NCI-H128 (cell line): Measurements from ENCODE around the gene ACOT13.
"Not testable (repeated sequence)": the region's sequence is repeated elsewhere in the genome, so short reads cannot be mapped to it uniquely, and the experiment has no call there.

Source experiments
- DNase-seq: peaks from one replicate; lab custom pipeline; 2025; ENCODE audit not compliant: unreplicated experiment; lab: John Stamatoyannopoulos, UW

The ACOT13 gene

DNA sequence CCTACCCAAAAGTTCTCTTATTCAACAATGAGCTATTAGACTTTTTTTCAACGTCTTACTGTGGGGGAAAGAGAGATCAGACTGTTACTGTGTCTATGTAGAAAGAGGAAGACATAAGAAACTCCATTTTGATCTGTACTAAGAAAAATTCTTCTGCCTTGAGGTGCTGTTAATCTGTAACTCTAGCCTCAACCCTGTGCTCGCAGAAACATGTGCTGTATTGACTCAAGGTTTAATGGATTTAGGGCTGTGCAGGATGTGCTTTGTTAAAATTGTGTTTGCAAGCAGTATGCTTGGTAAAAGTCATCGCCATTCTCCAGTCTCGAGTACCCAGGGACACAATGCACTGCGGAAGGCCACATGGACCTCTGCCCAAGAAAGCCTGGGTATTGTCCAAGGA is 5.1 kb upstream of the ACOT13 start:
- DNase-seq, result not testable (repeated sequence)

DNA sequence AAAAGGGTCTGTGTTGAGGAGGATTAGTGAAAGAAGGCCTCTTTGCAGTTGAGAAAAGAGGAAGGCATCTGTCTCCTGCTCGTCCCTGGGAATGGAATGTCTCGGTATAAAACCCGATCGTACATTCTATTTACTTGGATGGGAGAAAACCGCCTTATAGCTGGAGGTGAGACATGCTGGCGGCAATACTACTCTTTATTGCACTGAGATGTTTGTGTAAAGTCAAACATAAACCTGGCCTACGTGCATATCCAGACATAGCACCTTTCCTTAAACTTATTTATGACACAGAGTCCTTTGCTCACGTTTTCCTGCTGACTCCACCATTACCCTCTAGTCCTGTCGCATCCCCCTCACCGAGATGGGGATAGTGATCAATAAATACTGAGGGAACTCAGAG is 4.6 kb upstream of the ACOT13 start:
- DNase-seq, result no peak

DNA sequence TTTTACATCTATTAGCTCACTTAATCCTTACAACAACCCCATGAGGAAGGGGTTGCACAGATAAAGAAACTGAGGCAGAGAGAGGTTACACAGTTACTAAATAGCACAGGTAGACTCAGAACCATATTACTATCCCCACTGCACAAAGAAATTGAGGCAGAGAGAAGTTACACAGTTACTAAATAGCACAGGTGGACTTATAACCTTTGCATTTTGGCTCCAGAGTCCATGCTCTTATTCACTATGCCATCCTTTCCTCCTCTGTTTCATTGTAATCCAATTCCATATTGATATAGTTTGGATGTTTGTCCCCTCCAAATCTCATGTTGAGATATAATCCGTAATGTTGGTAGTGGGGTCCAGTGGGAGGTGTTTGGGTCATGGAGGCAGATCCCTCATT is 3.7 kb upstream of the ACOT13 start:
- no peak for DNase-seq

GRCh38 chr6:24664046-24664987 is 2.6 kb upstream of the ACOT13 start:
- DNase-seq, result no peak

DNA sequence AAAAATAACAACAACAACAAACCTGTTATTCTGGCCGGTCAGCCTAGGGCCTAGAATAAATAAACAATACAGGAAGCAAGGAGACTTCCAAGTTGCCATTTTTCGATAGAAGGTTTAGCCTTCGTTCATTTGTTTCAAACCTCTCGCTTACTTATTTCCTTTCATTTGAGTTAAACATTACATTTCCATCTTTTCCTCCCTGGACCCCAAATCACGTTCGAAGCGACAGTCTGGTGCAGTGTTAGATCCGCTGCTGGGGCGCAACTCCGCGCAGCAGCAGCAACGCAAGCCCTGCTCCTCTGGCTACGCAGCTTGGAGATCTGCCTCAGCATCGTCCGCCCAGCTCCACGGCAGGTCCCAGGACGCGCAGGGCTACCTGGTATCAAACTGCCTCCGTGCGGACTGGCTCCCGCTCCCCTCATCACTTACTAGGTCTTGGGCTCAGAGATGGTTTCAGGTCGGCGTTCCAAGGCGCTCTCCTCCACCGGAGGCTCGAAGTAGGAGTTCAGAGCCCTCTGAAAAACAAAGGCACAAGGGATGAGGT is 708 bp upstream of the ACOT13 start:
- DNase-seq, result no peak

- no peak for DNase-seq
These were observed 514 bp downstream of the ACOT13 start for GRCh38 chr6:24667378-24667803.

- not testable (repeated sequence) for DNase-seq
These were observed 1.5 kb downstream of the ACOT13 start for GRCh38 chr6:24668066-24668996.

DNA sequence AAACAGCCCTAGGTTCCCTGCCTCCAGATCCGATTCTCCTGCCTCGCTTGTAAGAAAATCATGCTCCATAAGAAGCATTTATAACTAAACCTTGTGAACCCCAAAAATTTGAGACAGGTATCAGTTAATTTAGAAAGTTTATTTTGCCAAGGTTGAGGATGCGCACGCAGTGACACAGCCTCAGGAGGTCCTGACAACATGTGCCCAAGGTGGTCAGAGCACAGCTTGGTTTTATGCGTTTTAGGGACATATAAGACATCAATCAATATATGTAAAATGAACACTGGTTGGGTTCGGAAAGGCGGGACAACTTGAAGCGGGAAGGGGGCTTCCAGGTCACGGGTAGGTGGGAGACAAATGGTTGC is 2.1 kb downstream of the ACOT13 start:
- no peak for DNase-seq

DNA sequence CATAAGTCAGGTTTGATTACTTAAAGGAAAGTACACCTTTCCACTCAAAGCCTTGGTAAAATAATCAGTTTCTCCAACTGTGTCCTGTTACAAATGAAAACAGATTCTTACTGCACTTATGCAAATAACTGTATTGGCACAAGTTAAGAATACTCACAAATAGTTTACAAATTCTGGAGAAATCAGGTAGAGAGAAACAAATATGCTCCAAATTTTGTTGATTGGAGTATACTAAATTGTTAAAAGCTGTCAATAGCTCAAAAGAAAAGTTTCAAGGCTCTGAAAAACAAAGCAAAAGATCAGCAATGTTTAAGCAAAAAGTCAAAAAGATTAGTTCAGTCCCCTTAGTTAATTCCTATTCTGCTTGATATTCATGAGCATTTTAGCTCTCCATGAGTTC is 3.6 kb downstream of the ACOT13 start:
- not testable (repeated sequence) for DNase-seq

- DNase-seq, result not testable (repeated sequence)
These were observed 4.2 kb downstream of the ACOT13 start for GRCh38 chr6:24671077-24671476.

DNA sequence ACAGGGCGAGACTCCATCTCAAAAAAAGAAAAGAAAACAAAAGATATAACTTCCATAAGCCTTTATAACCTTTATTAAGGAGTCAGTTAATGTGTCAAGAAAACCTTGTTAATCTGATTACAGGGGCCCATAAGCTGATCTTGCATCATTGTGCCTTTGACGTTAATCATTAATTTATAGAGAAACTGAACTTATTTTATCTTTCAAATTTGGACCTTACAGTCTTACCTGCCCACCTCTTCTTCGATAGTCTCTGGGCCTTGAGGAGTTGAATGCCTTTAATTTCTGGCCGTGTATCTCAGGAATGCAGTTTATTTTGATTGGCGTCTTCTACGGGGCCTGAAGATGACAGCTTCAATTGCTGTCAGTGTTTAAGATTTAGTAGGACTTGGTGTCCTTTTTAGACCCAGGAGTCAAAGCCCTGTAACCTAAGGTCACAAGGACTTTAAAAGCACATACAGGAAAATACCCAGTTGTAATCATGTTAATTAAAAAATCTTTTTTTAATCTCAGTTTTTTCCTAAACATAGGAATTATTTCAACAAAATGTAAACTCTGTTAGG is 5.8 kb downstream of the ACOT13 start:
- DNase-seq, result no peak

- no peak for DNase-seq
These were observed 6.7 kb downstream of the ACOT13 start for GRCh38 chr6:24673625-24674024.

DNA sequence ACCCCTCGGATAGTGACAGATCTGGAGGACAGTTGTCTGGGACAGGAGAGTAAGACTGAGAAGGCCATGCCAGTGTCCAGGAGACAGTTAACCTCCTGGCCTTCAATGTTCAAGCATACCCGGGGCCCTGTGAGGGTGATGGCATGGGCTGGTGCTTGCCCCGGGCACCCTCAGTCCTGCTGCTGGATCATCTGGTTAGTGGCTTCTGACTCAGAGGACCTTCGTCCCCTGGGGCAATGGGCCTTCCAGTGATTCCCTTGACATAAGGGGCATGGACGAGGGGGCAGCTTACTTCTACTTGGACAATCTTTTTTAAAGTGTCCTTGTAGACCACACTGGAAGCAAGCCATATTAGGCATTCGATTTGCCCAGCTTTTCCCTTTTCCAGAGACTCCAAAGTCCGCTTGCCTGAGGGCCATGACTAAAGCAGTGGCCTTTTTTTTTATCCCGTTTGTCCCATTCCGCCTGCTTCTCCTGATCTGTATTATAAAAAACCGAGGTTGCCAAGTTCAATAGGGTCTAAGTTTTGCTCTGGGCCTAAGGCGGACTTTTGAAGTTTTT is 12.0 kb downstream of the ACOT13 start:
- DNase-seq, result not testable (repeated sequence)

DNA sequence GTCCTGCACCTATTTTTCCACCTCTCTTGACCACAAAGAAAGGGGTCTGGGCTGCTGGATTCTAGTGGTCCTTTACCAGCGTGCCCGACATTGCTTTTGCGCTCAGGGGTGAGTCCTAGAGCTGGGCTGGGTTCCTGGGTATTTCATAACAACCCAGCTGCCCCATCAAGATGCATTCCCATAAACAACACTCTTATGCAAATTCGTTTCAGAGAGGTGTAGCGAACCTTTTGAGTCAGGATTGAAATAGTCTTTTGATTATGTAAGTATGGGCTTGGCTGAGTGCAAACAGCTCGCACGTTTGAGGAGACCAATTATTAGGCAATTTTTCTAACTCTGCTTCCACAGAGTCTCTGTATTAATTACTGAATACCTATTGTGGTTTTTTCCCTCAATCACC is 13.7 kb downstream of the ACOT13 start:
- DNase-seq, result no peak

DNA sequence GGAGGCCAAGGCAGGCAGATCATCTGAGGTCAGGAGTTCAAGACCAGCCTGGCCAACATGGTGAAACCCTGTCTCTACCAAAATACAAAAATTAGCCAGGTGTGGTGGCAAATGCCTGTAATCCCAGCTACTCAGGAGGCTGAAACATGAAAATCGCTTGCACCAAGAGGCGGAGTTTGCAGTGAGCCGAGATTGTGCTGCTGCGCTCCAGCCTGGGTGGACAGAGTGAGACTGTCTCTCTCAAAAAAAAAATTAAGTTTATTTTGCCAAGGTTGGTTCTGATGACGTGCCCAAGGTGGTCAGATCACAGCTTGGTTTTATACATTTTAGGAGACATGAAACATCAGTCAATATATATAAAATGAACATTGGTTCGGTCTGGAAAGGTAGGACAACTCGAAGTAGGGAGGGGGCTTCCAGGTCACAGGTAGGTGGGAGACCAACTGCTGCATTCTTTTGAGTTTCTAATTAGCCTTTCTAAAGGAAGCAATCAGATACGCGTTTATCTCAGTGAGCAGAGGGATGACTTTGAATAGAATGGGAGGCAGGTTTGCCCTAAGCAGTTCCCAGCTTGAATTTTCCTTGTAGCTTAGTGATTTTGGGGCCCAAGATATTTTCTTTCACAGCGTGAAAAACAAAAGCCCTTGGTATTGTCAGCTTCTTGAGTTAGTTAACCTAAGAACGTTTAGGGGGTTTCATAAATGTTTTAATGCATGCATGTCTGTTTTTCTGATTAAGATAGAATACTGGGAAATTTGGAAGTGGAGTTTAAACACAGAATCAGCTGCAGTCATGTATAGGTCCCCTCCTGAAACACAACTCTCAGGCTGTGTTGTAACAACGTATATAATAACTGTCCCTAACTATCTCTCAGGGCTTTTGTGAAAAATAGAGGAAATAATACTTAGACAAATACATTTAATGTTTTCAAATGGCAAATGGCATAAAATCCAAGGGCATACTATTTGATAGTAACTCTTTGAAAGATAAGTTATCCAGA is 16.7 kb downstream of the ACOT13 start:
- no peak for DNase-seq

DNA sequence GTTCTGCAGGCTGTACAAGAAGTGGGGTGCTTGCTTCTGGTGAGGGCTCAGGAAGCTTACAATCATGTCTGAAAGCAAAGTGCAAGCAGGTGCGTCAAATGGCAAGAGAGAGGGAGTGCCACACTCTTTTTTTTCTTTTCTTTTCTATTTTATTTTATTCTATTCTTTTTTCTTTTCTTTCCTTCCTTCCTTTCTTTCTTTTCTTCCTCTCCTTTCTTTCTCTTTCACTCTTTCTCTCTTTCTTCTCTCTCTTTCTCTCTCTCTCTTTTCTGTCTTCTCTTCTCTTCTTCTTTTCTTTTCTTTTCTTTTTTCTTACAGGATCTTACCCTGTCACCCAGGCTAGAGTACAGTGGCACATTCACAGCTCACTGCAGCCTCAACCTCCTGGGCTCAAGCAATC is 19.5 kb downstream of the ACOT13 start:
- no peak for DNase-seq

GRCh38 chr6:24686946-24687345 is 20.1 kb downstream of the ACOT13 start:
- no peak for DNase-seq

- no peak for DNase-seq
These were observed 23.1 kb downstream of the ACOT13 start for GRCh38 chr6:24689964-24690363.

- DNase-seq, result no peak
These were observed 23.7 kb downstream of the ACOT13 start for GRCh38 chr6:24690593-24690992.

DNA sequence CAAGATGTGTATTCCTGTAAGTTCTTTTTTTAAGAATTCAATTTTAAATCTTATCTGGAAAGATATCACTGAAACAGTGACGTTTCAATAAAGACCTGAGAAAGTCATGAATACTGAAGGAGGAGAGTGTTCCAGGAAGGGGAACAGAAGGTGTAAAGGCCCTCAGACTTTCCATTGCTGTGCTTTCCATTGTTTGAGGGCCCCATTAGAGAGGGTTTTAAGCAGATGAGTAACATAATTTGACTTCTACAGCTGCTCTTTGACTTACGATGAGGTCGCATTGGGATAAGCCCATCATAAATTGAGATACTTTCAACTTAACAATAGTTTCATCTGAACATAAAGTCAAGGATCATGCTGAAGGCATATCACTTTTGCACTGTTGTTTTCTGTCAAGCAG is 24.7 kb downstream of the ACOT13 start:
- DNase-seq, result no peak
